Mucosa of descending colon (tissue), 3 donors: ENCODE measurements around the gene AGO4. TPM values are rescaled to one million over a fixed set of nuclear protein-coding genes. Genes with fewer than 3 reads are reported as not detected.

Experiments
- ATAC-seq: fragments of 200-7000 bp; cut with Tn5 transposase; one replicate; pipeline ENCODE4 v1.9.1; 2020; ENCODE audit warnings: mild to moderate bottlenecking, moderate library complexity
- DNase-seq, 3 donors: peaks; one replicate each; pipeline ENCODE4 v3.0.0-alpha.2; 2020
- H3K36me3 ChIP-seq: fragments of 200-600 bp; one replicate; pipeline ENCODE4 v1.8.0; 2021; ENCODE audit warnings: low read depth, mild to moderate bottlenecking
- H3K4me1 ChIP-seq: fragments of 200-600 bp; one replicate; pipeline ENCODE4 v1.8.0; 2021; ENCODE audit warnings: low read depth, mild to moderate bottlenecking
- H3K4me3 ChIP-seq: fragments of 200-600 bp; one replicate; pipeline ENCODE4 v1.8.0; 2021; ENCODE audit warnings: mild to moderate bottlenecking
- H3K9me3 ChIP-seq: fragments of 200-600 bp; one replicate; pipeline ENCODE4 v1.8.0; 2021; ENCODE audit warnings: mild to moderate bottlenecking
- CTCF ChIP-seq: fragments of 200-600 bp; IDR thresholded peaks from one replicate; pipeline ENCODE4 v1.8.0; 2022; ENCODE audit warnings: antibody characterized with exemption, mild to moderate bottlenecking
- intact Hi-C, 2 donors: fragments of 100-400 bp; cut with DNase I in 1 of 2; cut with micrococcal nuclease in 1 of 2; formaldehyde crosslinking; loops; one replicate each; pipeline versions ENCODE4 v1.11.0 to v1.11.1; 2022; cut with DNase I, micrococcal nuclease
- total RNA-seq, 3 donors: library from RNA; stranded (reverse); fragmentation: NEBNext Ultra II Directional in 2 of 3; extraction: Animal tissue kit (Norgen Biotek cat#: 25700) in 2 of 3; gene quantifications; one replicate each; pipeline versions ENCODE4 v1.2.1 to v1.2.4, GENCODE V29; 2021 to 2023
- donor health status: DM: no; HTN: no; CAD: no; lungs with moderate emphysema.
- donor health status: DM: no; HTN: no; CAD: no.
- donor health status: DM: no; HTN: yes; CAD: no.

Gene AGO4
- total RNA-seq, 3 donors from 2014 or later: 9.9 to 20.0 (median 18.2) TPM

GRCh38 chr1:35882945-35883634, 75.3 kb downstream of the AGO4 start, which contains the start of gene AGO1:
Gene AGO1 (plus strand): TSS chr1:35883209. CDS start chr1:35883422, 213 bp downstream.
- H3K4me1 ChIP-seq: peaks cover 31% of the 10 kb centered on the region
- intact Hi-C loops: no loop called here
- ATAC-seq (peak; percentile 96), DNase-seq (peak; percentile 94 to 98 (median 96))
- H3K36me3 ChIP-seq: no peaks in the 10 kb centered on the region
- H3K9me3 ChIP-seq: no peaks in the 10 kb centered on the region
- peak; percentile 99 for TF ChIP-seq CTCF
- peak within 1 kb of the TSS; percentile 91 for H3K4me3 ChIP-seq

GRCh38 chr1:35883635-35884101, 75.9 kb downstream of the AGO4 start:
- DNase-seq (peak; percentile 62 to 78 (median 76)), ATAC-seq (peak; percentile 28)
- H3K36me3 ChIP-seq: no peaks in the 10 kb centered on the region
- H3K9me3 ChIP-seq: no peaks in the 10 kb centered on the region
- no peak for TF ChIP-seq CTCF
- peak overlapping the region; percentile 91 for H3K4me3 ChIP-seq
- intact Hi-C loops: no loop called here
- H3K4me1 ChIP-seq: peaks cover 31% of the 10 kb centered on the region

- intact Hi-C loops: no loop called here
- Histone ChIP-seq H3K4me3 (no peak overlapping the region), H3K36me3 (no peaks in the 10 kb centered on the region), H3K9me3 (no peaks in the 10 kb centered on the region), H3K4me1 (peaks cover 31% of the 10 kb centered on the region)
- no peak for ATAC-seq
- DNase-seq: no peak
- no peak for TF ChIP-seq CTCF
Observed at GRCh38 chr1:35884934-35885333, 77.1 kb downstream of the AGO4 start.

GRCh38 chr1:35885961-35886558, 78.2 kb downstream of the AGO4 start:
- TF ChIP-seq CTCF: no peak
- no peaks in the 10 kb centered on the region for H3K36me3 ChIP-seq
- DNase-seq (no peak), ATAC-seq (no peak)
- H3K9me3 ChIP-seq: no peaks in the 10 kb centered on the region
- intact Hi-C loops: no loop called here
- peaks cover 31% of the 10 kb centered on the region for H3K4me1 ChIP-seq
- H3K4me3 ChIP-seq: no peak overlapping the region

GRCh38 chr1:35886577-35887431, 79.0 kb downstream of the AGO4 start:
- no peak overlapping the region for H3K4me3 ChIP-seq
- H3K4me1 ChIP-seq: peaks cover 31% of the 10 kb centered on the region
- intact Hi-C loops: no loop called here
- H3K36me3 ChIP-seq: no peaks in the 10 kb centered on the region
- no peak for TF ChIP-seq CTCF
- H3K9me3 ChIP-seq: no peaks in the 10 kb centered on the region
- ATAC-seq (peak; percentile 38), DNase-seq (peak in 2 of 3 donors; percentile 16 to 38)
